Nephron progenitor cell (in vitro differentiated cells): ENCODE data around the gene BHLHE23.

Source experiments
- DNase-seq: peaks from one replicate; pipeline ENCODE4 v3.0.0; 2021
- H3K27ac Mint-ChIP-seq: 2 replicates; pipeline ENCODE4 v1.8.0; 2021; ENCODE audit warnings: mild to moderate bottlenecking, moderate library complexity, mixed read lengths
- H3K27me3 Mint-ChIP-seq: 2 replicates; pipeline ENCODE4 v1.8.0; 2021; ENCODE audit warnings: mild to moderate bottlenecking, low read depth, mixed read lengths; ENCODE audit not compliant: poor library complexity
- H3K36me3 Mint-ChIP-seq: 2 replicates; pipeline ENCODE4 v1.8.0; 2021; ENCODE audit warnings: low read depth, mixed read lengths
- H3K4me1 Mint-ChIP-seq: 2 replicates; pipeline ENCODE4 v1.8.0; 2021; ENCODE audit warnings: mixed read lengths
- H3K4me3 Mint-ChIP-seq: 2 replicates; pipeline ENCODE4 v1.8.0; 2021; ENCODE audit warnings: mild to moderate bottlenecking, moderate library complexity, mixed read lengths
- H3K9me3 Mint-ChIP-seq: 2 replicates; pipeline ENCODE4 v1.8.0; 2021; ENCODE audit warnings: mild to moderate bottlenecking, moderate library complexity, mixed read lengths
- TF ChIP-seq, protein P1 (sequence below): fragments of 200-600 bp; sonication (generic); IDR thresholded peaks from 2 replicates; pipeline ENCODE4 v1.5.0; 2021; ENCODE audit warnings: antibody characterized with exemption

The BHLHE23 gene

DNA sequence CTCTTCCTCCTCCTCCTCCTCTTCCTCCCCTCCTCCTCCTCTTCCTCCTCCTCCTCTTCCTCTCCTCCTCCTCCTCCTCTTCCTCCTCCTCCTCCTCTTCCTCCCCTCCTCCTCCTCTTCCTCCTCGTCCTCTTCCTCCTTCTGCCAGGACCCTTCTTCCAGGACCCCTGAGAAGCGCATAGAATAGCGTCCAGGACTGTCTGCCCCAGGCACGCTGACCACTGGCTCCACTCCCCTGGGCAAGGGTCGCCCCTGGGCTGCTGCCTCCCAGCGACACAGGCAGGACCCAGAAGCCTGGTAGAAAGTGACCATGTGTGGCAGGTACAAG lies 42.4 kb upstream of the BHLHE23 start:
- no peaks in the 10 kb centered on the region for H3K36me3 Mint-ChIP-seq
- TF ChIP-seq, protein P1, sequence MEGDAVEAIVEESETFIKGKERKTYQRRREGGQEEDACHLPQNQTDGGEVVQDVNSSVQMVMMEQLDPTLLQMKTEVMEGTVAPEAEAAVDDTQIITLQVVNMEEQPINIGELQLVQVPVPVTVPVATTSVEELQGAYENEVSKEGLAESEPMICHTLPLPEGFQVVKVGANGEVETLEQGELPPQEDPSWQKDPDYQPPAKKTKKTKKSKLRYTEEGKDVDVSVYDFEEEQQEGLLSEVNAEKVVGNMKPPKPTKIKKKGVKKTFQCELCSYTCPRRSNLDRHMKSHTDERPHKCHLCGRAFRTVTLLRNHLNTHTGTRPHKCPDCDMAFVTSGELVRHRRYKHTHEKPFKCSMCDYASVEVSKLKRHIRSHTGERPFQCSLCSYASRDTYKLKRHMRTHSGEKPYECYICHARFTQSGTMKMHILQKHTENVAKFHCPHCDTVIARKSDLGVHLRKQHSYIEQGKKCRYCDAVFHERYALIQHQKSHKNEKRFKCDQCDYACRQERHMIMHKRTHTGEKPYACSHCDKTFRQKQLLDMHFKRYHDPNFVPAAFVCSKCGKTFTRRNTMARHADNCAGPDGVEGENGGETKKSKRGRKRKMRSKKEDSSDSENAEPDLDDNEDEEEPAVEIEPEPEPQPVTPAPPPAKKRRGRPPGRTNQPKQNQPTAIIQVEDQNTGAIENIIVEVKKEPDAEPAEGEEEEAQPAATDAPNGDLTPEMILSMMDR: no peak
- peaks cover 20% of the 10 kb centered on the region for H3K4me1 Mint-ChIP-seq
- DNase-seq: no peak
- peaks cover 61% of the 10 kb centered on the region for H3K27me3 Mint-ChIP-seq
- no peak overlapping the region for H3K27ac Mint-ChIP-seq
- H3K9me3 Mint-ChIP-seq: peaks cover 25% of the 10 kb centered on the region
- H3K4me3 Mint-ChIP-seq: no peak overlapping the region

DNA sequence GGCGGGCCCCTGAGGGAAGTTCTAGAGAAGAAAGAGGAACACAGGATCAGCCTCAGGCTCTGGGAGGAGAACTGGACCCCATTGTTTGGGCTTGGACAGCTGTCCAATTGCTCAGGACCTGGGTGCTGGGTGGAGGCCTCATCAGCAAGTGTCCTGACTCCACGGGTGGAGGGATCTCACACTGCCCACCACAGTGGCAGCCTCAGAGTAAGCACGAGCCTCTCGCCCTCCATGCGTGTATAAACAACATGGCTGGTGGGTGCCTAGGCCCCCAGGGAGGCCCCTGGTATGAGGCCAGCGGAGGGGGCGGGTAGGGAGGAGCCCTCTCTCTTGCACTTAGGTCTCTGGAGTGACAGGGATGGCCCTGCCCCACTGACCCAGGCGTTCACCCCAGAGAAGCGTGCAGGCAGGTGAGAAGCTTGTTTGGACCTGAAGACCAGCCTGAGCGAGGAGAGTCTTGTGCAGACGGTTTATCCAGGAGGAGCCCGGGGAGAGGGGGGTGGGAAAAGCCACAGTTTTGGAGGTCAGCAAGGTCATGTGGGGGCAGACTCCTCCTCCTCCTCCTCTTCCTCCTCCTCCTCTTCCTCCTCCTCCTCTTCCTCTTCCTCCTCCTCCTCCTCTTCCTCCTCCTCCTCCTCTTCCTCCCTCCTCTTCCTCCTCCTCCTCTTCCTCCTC lies 41.9 kb upstream of the BHLHE23 start:
- Mint-ChIP-seq H3K4me1 (peaks cover 17% of the 10 kb centered on the region), H3K9me3 (peaks cover 25% of the 10 kb centered on the region), H3K36me3 (no peaks in the 10 kb centered on the region), H3K27me3 (peaks cover 59% of the 10 kb centered on the region), H3K27ac (no peak overlapping the region), H3K4me3 (no peak overlapping the region)
- no peak for DNase-seq
- TF ChIP-seq, protein P1: no peak

DNA sequence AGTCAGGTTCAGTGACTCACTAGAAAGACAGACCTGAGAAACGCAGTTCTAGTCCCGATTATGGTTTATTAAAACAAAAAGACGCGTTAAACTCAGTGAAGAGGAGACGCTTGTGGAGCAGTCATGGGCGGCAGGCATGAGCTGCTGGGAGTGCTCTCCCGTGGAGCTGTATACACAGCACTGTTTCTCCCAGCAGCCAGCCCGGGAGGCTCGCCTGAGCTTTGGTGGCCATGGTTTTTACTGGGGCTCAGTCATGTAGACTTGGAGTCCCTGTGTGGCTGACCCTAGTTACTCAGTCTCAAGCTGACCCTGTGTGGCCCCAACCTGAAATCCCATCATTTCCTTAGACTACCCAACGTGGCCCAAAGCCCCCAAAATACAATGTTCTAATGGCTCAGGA lies 41.2 kb upstream of the BHLHE23 start:
- no peak for DNase-seq
- H3K4me1 Mint-ChIP-seq: peaks cover 10% of the 10 kb centered on the region
- TF ChIP-seq, protein P1: no peak

DNA sequence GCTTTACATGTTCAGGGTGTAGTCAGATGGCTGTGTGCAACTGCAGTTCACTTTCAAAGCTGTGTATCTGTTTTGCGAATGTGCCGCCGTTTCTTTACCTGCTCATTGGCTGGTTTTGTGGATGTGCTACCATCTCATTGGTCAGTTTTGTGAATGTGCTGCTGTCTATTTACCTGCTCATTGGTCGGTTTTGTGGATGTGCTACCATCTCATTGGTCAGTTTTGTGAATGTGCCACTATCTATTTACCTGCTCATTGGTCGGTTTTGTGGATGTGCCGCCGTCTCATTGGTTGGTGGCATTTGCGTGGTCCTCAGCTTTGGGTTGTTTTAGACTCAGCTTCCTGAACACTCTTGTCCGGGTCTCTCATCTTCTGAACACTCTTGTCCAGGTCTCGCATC lies 40.5 kb upstream of the BHLHE23 start:
- Mint-ChIP-seq H3K27ac (no peak overlapping the region), H3K27me3 (peaks cover 68% of the 10 kb centered on the region), H3K4me1 (peaks cover 3% of the 10 kb centered on the region), H3K9me3 (peaks cover 25% of the 10 kb centered on the region), H3K36me3 (no peaks in the 10 kb centered on the region), H3K4me3 (no peak overlapping the region)
- DNase-seq: no peak
- TF ChIP-seq, protein P1: no peak

More for the DNA sequence above, 41.2 kb upstream of the BHLHE23 start:
- Mint-ChIP-seq H3K36me3 (no peaks in the 10 kb centered on the region), H3K9me3 (peaks cover 25% of the 10 kb centered on the region), H3K27ac (no peak overlapping the region), H3K4me3 (no peak overlapping the region), H3K27me3 (peaks cover 64% of the 10 kb centered on the region)

DNA sequence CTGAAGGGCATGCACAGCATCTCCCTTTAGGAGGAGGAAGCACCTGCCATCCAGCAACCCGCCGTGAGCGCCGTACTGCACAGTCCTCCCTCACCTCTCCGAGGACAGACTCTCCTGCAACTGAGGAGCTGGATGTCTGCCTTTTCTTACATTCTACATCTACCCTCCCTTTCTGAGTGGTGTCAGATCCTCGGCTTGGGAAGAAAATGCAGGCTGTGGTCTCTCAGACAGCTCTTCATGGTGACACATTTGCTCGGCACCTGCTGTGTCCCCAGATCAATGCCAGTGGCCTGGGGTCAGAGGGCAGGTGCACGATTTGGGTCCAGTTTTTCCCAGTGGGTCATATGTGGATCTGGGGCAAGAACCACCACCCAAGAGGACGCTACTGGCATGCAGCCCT lies 40.1 kb upstream of the BHLHE23 start:
- H3K4me1 Mint-ChIP-seq: no peaks in the 10 kb centered on the region
- no peak overlapping the region for H3K27ac Mint-ChIP-seq
- no peak overlapping the region for H3K4me3 Mint-ChIP-seq
- peaks cover 25% of the 10 kb centered on the region for H3K9me3 Mint-ChIP-seq
- H3K36me3 Mint-ChIP-seq: no peaks in the 10 kb centered on the region
- peaks cover 73% of the 10 kb centered on the region for H3K27me3 Mint-ChIP-seq
- no peak for DNase-seq
- TF ChIP-seq, protein P1: no peak

DNA sequence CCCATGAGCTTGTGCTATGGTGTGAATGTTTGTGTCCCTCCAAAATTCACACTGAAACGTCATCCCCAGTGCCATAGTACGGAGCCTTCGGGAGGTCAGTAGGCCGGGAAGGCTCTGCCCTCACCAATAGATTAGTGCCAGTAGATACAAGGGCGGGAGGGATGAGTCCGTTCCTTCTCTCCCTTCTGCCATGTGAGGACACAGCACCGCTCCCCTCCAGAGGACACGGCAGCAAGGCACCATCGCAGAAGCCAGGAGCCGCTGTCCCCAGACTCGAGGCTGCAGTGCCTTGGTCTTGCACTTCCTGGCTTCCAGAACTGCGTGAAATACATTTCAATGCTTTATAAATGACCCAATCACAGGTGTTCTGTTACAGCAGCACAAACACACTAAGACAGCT lies 39.2 kb upstream of the BHLHE23 start:
- Mint-ChIP-seq H3K27ac (no peak overlapping the region), H3K27me3 (peaks cover 75% of the 10 kb centered on the region), H3K4me1 (no peaks in the 10 kb centered on the region), H3K4me3 (no peak overlapping the region), H3K36me3 (no peaks in the 10 kb centered on the region), H3K9me3 (peaks cover 22% of the 10 kb centered on the region)
- DNase-seq: no peak
- TF ChIP-seq, protein P1: no peak
